ENCODE measurements around the gene SOX4.

SOX4 gene

DNA sequence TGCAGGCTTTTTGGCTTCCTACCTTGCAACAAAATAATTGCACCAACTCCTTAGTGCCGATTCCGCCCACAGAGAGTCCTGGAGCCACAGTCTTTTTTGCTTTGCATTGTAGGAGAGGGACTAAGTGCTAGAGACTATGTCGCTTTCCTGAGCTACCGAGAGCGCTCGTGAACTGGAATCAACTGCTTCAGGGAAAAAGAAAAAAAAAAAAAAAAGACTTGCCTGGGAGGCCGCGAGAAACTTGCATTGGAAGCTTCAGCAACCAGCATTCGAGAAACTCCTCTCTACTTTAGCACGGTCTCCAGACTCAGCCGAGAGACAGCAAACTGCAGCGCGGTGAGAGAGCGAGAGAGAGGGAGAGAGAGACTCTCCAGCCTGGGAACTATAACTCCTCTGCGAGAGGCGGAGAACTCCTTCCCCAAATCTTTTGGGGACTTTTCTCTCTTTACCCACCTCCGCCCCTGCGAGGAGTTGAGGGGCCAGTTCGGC lies 420 bp downstream of the SOX4 start:
- peak; percentile 41 for DNase-seq (ENCODE audit: low spot score)

DNA sequence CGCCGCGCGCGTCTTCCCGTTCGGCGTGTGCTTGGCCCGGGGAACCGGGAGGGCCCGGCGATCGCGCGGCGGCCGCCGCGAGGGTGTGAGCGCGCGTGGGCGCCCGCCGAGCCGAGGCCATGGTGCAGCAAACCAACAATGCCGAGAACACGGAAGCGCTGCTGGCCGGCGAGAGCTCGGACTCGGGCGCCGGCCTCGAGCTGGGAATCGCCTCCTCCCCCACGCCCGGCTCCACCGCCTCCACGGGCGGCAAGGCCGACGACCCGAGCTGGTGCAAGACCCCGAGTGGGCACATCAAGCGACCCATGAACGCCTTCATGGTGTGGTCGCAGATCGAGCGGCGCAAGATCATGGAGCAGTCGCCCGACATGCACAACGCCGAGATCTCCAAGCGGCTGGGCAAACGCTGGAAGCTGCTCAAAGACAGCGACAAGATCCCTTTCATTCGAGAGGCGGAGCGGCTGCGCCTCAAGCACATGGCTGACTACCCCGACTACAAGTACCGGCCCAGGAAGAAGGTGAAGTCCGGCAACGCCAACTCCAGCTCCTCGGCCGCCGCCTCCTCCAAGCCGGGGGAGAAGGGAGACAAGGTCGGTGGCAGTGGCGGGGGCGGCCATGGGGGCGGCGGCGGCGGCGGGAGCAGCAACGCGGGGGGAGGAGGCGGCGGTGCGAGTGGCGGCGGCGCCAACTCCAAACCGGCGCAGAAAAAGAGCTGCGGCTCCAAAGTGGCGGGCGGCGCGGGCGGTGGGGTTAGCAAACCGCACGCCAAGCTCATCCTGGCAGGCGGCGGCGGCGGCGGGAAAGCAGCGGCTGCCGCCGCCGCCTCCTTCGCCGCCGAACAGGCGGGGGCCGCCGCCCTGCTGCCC lies 1.1 kb downstream of the SOX4 start:
- peak; percentile 79 for DNase-seq (ENCODE audit: low spot score)

DNA sequence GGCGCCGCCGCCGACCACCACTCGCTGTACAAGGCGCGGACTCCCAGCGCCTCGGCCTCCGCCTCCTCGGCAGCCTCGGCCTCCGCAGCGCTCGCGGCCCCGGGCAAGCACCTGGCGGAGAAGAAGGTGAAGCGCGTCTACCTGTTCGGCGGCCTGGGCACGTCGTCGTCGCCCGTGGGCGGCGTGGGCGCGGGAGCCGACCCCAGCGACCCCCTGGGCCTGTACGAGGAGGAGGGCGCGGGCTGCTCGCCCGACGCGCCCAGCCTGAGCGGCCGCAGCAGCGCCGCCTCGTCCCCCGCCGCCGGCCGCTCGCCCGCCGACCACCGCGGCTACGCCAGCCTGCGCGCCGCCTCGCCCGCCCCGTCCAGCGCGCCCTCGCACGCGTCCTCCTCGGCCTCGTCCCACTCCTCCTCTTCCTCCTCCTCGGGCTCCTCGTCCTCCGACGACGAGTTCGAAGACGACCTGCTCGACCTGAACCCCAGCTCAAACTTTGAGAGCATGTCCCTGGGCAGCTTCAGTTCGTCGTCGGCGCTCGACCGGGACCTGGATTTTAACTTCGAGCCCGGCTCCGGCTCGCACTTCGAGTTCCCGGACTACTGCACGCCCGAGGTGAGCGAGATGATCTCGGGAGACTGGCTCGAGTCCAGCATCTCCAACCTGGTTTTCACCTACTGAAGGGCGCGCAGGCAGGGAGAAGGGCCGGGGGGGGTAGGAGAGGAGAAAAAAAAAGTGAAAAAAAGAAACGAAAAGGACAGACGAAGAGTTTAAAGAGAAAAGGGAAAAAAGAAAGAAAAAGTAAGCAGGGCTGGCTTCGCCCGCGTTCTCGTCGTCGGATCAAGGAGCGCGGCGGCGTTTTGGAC lies 2.0 kb downstream of the SOX4 start:
- peak; percentile 4 for DNase-seq (ENCODE audit: low spot score)

DNA sequence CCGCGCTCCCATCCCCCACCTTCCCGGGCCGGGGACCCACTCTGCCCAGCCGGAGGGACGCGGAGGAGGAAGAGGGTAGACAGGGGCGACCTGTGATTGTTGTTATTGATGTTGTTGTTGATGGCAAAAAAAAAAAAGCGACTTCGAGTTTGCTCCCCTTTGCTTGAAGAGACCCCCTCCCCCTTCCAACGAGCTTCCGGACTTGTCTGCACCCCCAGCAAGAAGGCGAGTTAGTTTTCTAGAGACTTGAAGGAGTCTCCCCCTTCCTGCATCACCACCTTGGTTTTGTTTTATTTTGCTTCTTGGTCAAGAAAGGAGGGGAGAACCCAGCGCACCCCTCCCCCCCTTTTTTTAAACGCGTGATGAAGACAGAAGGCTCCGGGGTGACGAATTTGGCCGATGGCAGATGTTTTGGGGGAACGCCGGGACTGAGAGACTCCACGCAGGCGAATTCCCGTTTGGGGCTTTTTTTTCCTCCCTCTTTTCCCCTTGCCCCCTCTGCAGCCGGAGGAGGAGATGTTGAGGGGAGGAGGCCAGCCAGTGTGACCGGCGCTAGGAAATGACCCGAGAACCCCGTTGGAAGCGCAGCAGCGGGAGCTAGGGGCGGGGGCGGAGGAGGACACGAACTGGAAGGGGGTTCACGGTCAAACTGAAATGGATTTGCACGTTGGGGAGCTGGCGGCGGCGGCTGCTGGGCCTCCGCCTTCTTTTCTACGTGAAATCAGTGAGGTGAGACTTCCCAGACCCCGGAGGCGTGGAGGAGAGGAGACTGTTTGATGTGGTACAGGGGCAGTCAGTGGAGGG lies 2.8 kb downstream of the SOX4 start:
- DNase-seq (ENCODE audit: low spot score) = peak; percentile 11

DNA sequence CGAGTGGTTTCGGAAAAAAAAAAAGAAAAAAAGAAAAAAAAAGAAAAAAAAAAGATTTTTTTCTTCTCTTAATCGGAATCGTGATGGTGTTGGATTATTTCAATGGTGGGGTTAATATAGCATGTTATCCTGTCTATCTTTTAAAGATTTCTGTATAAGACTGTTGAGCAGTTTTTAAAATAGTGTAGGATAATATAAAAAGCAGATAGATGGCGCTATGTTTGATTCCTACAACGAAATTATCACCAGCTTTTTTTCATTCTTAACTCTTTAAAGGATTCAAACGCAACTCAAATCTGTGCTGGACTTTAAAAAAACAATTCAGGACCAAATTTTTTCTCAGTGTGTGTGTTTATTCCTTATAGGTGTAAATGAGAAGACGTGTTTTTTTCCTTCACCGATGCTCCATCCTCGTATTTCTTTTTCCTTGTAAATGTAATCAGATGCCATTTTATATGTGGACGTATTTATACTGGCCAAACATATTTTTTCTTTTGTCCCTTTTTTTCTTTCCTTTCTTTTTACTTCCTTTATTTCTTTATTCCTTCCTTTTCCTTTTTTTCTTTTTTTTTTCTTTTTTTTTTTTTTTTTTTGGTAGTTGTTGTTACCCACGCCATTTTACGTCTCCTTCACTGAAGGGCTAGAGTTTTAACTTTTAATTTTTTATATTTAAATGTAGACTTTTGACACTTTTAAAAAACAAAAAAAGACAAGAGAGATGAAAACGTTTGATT lies 3.6 kb downstream of the SOX4 start:
- peak; percentile 7 for DNase-seq (ENCODE audit: low spot score)

DNA sequence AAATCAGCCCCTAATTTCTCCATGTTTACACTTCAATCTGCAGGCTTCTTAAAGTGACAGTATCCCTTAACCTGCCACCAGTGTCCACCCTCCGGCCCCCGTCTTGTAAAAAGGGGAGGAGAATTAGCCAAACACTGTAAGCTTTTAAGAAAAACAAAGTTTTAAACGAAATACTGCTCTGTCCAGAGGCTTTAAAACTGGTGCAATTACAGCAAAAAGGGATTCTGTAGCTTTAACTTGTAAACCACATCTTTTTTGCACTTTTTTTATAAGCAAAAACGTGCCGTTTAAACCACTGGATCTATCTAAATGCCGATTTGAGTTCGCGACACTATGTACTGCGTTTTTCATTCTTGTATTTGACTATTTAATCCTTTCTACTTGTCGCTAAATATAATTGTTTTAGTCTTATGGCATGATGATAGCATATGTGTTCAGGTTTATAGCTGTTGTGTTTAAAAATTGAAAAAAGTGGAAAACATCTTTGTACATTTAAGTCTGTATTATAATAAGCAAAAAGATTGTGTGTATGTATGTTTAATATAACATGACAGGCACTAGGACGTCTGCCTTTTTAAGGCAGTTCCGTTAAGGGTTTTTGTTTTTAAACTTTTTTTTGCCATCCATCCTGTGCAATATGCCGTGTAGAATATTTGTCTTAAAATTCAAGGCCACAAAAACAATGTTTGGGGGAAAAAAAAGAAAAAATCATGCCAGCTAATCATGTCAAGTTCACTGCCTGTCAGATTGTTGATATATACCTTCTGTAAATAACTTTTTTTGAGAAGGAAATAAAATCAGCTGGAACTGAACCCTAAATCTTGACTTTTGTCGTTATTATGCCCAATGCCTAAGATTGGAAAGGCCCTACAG lies 4.5 kb downstream of the SOX4 start:
- no peak for DNase-seq (ENCODE audit: low spot score)

DNA sequence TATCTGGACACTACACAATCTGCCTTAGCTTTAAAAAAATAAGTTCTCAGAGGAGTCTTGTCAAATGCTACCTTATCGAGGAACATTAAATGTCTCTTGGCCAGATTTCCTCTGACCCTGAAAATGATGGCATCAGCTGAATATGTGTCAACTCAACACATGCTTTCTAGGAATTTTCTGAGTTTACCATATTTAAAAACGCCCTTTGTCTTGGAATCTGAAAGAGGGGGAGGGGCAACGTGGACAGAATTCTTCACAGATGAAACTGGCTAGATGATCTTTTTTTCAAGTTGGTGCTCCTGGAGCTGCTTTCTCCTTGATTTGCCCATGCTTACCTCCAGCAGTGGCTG lies 5.1 kb downstream of the SOX4 start:
- DNase-seq (ENCODE audit: low spot score) = no peak

DNA sequence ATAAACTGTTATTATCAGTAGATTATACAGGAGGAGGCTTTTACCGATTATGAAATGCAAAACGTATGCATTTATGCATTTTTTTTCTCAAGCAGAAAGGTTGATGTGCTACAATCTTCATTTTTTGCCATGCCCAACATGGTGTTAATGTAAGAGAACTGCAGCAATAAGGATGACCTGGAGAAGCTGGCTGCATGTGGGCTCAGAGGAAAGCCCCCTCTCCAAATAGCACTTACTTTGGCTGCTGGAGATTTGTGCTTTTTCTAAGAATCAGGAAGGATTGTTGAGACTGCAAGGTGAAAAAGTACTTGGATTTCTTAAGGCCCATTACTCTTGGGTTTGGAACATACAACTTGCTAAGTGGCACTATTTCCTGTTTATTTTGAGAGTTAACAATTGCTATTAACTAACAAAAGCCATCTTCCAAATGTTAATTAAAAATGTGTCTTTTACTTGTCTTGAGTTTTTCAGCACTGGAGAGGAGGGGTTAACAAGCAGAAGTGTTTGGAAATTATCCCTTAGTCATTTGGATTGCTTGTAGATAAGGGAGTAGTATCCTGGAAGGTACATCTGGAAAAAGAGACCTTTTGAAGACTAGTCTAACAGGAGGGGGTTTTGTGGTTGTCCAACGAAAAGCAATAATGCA lies 5.6 kb downstream of the SOX4 start:
- no peak for DNase-seq (ENCODE audit: low spot score)

DNA sequence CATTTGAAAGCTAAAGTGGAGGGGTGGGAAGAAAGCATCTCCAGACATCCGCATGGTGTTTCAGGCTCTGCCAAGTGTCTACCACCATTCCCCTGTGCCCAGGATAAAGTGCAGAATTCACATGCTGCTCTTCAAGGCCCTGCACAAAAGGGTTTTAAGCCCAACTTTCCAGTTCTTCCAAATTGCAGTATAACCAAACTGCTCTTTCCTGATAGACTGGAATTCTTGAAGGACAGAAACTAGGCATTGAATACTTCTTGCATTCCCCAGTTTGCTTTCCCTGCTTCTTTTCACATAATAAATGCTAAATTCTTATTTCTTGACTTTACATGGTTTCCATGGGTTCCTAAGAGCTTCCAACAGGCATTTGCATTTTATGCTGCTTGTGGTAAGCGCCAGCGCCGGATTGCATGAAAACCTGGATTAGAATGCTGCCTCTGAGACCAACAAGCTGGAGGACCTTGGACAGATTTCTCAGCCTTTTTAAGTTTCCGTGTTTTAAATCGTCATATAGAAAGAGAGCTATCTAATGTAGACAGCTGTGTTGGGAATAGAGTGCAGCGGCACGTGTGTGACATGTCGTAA lies 7.9 kb downstream of the SOX4 start:
- no peak for DNase-seq (ENCODE audit: low spot score)

DNA sequence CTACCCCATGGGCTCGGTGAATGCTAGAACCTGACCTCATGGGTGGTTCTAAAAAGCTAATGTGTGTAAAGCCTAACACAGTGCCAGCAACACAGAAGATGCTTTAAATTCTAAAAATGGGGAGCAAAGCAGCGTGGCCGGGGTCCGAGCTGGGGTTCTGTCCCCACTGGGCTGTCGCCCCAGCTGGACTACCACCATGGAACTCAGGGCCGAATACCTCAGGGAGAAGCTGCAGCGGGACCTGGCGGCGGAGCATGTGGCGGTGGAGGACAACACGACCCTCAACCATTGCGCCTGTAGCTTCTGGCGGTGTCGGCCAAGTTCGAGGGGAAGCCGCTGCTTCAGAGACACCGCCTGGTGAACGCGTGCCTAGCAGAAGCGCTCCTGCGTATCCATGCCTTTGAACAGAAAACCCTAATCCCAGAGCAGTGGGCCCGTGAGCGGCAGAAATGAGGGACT lies 8.4 kb downstream of the SOX4 start:
- no peak for DNase-seq (ENCODE audit: low spot score)

DNA sequence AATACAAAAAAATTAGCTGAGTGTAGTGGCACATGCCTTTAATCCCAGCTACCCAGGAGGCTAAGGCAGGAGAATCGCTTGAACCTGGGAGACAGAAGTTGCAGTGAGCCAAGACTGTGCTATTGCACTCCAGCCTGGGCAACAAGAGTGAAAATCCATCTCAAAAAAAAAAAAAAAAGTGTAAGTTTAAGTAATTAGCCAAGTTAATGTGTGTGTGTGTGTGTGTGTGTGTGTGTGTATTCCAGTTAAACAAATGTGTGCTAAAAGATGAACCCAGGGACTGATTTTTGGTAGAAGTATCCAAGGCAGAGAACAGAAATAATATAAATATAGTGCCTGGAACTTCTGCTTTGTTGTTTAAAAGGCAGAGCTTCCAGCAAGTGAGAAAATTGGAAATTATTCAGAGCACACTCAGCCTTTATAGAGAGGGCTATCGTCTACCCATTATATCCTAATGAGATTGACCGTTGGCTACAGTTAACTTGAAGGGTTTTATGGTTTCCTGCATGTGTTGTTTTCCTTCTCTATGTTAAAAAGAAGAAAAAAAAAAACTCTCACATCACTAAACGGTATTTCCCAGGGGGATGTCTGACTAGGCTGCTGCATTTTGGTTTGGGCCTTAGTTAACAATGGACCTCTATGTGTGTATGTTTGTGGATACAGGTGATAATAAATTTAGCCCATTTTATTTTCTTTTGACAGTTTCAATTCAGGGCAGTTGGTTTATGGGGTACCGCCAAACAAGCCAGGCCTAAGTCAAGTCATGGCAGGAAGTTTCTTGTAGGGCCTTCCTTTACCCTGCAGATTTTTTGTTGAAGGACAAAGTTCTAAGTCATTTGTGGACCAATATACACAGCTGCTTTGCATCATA lies 9.8 kb downstream of the SOX4 start:
- DNase-seq (ENCODE audit: low spot score) = no peak

DNA sequence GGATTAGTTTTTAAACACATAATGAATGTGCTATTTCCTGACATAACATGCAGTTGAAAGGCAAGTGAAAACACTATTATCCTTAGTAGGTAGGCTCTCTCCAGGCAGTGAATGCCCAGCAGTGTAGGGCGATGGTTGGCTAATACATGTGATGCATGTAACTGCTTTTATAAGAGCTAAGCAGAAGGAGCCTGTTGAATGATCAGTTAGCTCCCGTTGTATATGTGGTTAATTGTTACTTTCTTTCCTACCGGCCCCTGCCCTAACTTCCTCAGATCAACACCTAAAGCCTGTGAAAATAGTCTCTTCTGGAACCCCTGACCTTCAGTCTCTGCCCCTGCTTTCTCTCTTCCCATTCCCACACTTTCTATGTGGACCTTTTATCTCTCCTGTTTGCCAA lies 10.5 kb downstream of the SOX4 start:
- DNase-seq (ENCODE audit: low spot score) = no peak

DNA sequence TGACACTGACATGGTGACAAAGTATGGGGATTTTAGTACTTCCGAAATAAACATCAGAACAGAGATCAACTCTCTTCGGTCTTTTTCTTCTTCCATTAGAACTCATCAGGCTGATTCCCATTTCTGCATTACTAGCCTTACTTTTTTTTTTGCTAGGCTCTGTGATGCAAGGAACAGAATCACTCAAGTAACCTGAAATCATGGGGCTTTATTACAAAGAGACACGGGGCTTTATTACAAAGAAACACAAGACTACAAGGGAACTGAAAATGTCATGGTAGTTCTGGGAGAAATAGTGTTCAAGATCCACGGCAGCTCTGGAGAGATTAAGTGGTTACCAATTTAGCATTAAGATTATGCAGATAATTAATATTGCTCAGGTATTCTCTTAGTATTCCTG lies 11.6 kb downstream of the SOX4 start:
- DNase-seq (ENCODE audit: low spot score) = no peak

DNA sequence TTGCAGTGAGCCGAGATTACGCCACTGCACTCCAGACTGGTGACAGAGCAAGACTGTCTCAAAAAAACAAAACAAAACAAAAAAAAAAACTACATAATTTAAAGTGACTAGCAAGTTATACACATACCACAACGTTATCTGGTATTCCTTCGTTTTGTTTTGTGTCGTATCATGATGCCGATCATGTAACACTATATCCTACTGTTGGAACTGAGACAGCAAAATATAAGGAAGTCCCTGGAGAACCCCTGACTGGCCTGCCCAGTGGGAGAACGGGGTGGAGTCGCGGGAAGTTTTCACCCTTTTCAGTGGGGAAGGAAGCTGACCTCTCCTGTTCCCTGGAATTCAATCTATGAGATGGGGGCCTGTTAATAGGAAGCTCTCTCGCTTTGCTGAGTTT lies 15.1 kb downstream of the SOX4 start:
- no peak for DNase-seq (ENCODE audit: low spot score)

DNA sequence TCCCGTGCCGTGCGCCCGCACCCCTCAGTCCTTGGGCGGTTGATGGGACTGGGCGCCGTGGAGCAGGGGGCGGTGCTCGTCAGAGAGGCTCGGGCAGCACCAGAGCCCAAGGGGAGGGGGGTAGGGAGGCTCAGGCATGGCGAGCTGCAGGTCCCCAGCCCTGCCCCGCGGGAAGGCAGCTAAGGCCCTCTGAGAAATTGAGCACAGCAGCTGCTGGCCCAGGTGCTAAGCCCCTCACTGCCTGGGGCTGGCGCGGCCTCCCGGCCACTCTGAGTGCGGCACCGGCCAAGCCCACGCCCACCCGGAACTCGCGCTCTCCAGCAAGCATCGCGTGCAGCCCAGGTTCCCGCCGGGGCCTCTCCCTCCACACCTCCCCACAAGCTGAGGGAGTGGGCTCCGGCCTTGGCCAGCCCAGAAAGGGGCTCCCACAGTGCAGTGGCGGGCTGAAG lies 16.4 kb downstream of the SOX4 start:
- DNase-seq (ENCODE audit: low spot score) = no peak

DNA sequence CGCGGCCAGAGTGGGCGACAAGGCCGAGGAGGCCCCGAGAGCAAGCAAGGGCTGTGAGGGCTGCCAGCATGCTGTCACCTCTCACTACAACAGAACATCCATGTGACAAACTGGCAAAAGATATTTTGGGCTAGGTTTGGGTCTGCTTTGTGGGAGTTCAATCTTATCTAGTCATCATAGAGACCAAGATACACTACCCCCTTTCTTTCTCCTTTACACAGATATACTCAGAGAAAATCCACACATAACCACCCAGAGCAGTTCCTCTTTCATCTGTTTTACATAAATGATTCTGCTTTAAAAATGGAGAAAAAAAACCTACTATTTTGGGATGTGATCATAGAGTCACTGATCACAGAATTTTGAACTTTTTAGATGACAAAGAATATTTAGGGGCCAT lies 16.8 kb downstream of the SOX4 start:
- no peak for DNase-seq (ENCODE audit: low spot score)

DNA sequence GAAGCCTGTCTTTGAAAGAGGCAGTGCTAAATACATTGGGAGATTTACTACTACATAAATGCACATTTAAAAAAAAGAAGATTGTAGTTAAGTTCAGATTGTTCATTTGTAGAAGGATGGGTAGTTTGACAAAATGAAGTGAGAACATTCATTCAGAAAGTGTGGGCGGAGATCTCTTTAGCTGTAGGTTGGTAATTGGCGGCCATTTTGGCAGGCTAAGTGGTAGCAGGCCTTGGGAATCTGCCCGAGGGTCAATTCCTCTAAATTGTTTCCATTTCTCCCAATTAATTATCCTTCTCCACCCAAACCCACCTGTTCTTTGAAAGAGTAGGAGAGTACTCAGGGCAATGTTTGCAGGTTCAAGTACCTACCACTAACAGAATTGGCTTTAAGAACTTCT lies 17.9 kb downstream of the SOX4 start:
- no peak for DNase-seq (ENCODE audit: low spot score)

DNA sequence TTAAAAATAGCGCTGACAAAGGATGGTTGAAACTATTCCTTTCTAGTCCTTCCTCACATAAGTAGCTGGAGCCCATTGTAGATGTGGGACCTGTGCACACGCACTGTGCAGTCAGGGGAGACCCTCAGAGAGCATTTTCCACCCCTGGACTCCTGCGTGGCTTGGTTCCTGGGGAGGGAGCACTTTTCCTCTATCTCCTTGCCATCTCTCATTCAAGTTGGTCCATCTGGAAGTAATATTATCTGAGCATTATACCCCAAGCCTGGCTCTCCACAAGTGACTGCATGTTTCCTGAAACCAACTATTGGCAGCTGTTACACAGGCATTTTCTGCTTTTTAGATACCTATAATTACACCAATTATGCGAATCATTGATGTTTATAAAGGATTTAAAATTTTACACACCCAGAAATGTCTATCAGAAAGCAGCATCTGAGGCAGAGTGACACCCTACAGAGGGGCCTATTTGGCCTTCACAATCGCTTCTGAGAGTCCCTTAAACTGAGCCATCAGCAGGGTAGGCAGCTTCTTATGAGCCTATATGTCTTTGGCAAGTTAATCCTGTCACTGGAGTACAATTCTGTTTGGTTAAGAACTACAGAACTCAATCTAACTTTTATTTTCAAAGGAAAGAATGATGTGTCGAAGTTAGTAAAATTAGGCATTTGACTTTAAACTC lies 18.7 kb downstream of the SOX4 start:
- DNase-seq (ENCODE audit: low spot score) = no peak
